Naive B cell (primary cell): Measurements from ENCODE around the gene UBALD2. TPM values are rescaled to one million over a fixed set of nuclear protein-coding genes. Genes with fewer than 3 reads are reported as not detected.

Source experiments
- ATAC-seq, 2 donors: fragments of 150-1000 bp; cut with Tn5 transposase; 2 replicates each; pipeline ENCODE4 v1.10.0; 2021; ENCODE audit warnings: low read depth in 2 of 2, mild to moderate bottlenecking in 2 of 2, moderate library complexity in 2 of 2
- DNase-seq: peaks from one replicate; pipeline ENCODE4 v3.0.0; 2022
- H3K27ac Mint-ChIP-seq, 6 donors: one replicate each; pipeline ENCODE4 v1.8.0; 2020 to 2022; ENCODE audit warnings: mild to moderate bottlenecking in 6 of 6, mixed read lengths in 6 of 6, moderate library complexity in 5 of 6, inconsistent platforms in 2 of 6
- H3K27me3 Mint-ChIP-seq, 3 donors: one replicate each; pipeline ENCODE4 v1.8.0; 2021 to 2022; ENCODE audit warnings: mixed read lengths in 3 of 3, mild to moderate bottlenecking in 1 of 3
- H3K36me3 Mint-ChIP-seq, 2 donors: one replicate each; pipeline ENCODE4 v1.8.0; 2020 to 2022; ENCODE audit warnings: mixed read lengths in 2 of 2, inconsistent platforms in 1 of 2, mild to moderate bottlenecking in 1 of 2
- H3K4me1 Mint-ChIP-seq, 3 donors: one replicate each; pipeline ENCODE4 v1.8.0; 2020 to 2022; ENCODE audit warnings: mixed read lengths in 3 of 3, inconsistent platforms in 1 of 3, mild to moderate bottlenecking in 1 of 3, moderate library complexity in 1 of 3
- H3K4me3 Mint-ChIP-seq, 8 donors: one replicate each; pipeline ENCODE4 v1.8.0; 2020 to 2022; ENCODE audit warnings: mild to moderate bottlenecking in 8 of 8, mixed read lengths in 8 of 8, moderate library complexity in 8 of 8, inconsistent platforms in 2 of 8
- H3K9me3 Mint-ChIP-seq, 7 donors: one replicate each; pipeline ENCODE4 v1.8.0; 2020 to 2022; ENCODE audit warnings: mixed read lengths in 7 of 7, mild to moderate bottlenecking in 5 of 7, inconsistent platforms in 2 of 7, moderate library complexity in 1 of 7
- polyA plus RNA-seq, 6 donors: library from polyadenylated mRNA; unstranded; fragments of 300-500 nt; fragmentation: Illumina TruSeq; gene quantifications; one replicate each; pipeline ENCODE4 v1.2.3, GENCODE V29; 2021; ENCODE audit warnings: low read depth in 6 of 6

Gene UBALD2
- polyA plus RNA-seq, 6 donors from 2014 or later: 2.5 to 6.2 (median 4.6) TPM

GRCh38 chr17:76271669-76272540 lies 6.8 kb downstream of the UBALD2 start:
- Mint-ChIP-seq H3K27ac (peak overlapping the region; percentile 98 to 100 (median 100)), H3K27me3 (no peaks in the 10 kb centered on the region), H3K4me3 (peak overlapping the region; percentile 80 to 91 (median 87)), H3K9me3 (no peaks in the 10 kb centered on the region), H3K4me1 (peaks cover 46 to 89% (median 78%) of the 10 kb centered on the region in 3 donors), H3K36me3 (no peaks in the 10 kb centered on the region)
- DNase-seq (peak; percentile 97), ATAC-seq (peak; percentile 64 to 67)

GRCh38 chr17:76272541-76273444 lies 7.6 kb downstream of the UBALD2 start:
- no peaks in the 10 kb centered on the region for H3K9me3 Mint-ChIP-seq
- ATAC-seq: peak; percentile 10 to 11
- H3K27me3 Mint-ChIP-seq: no peaks in the 10 kb centered on the region
- peak; percentile 75 for DNase-seq
- peaks cover 49 to 83% (median 74%) of the 10 kb centered on the region in 3 donors for H3K4me1 Mint-ChIP-seq
- H3K4me3 Mint-ChIP-seq: peak overlapping the region; percentile 80 to 91 (median 87)
- H3K36me3 Mint-ChIP-seq: no peaks in the 10 kb centered on the region
- peak overlapping the region; percentile 98 to 100 (median 100) for H3K27ac Mint-ChIP-seq

- no peaks in the 10 kb centered on the region for H3K9me3 Mint-ChIP-seq
- DNase-seq: no peak
- H3K4me1 Mint-ChIP-seq: peaks cover 43 to 76% (median 66%) of the 10 kb centered on the region in 3 donors
Measured at GRCh38 chr17:76273445-76274111, 8.4 kb downstream of the UBALD2 start.

GRCh38 chr17:76274112-76274956 lies 9.2 kb downstream of the UBALD2 start:
- Mint-ChIP-seq H3K4me1 (peaks cover 39 to 73% (median 58%) of the 10 kb centered on the region in 3 donors), H3K27ac (peak overlapping the region; percentile 88 to 100 (median 99)), H3K36me3 (no peaks in the 10 kb centered on the region), H3K27me3 (no peaks in the 10 kb centered on the region), H3K9me3 (no peaks in the 10 kb centered on the region), H3K4me3 (peak overlapping the region in 6 of 8 donors; percentile 30 to 80 (median 60))
- DNase-seq: no peak
- ATAC-seq: no peak

More at GRCh38 chr17:76273445-76274111, 8.4 kb downstream of the UBALD2 start:
- peak overlapping the region; percentile 98 to 100 (median 100) for H3K27ac Mint-ChIP-seq
- H3K4me3 Mint-ChIP-seq: peak overlapping the region in 7 of 8 donors; percentile 40 to 91 (median 86)
- H3K27me3 Mint-ChIP-seq: no peaks in the 10 kb centered on the region
- no peak for ATAC-seq
- H3K36me3 Mint-ChIP-seq: no peaks in the 10 kb centered on the region

GRCh38 chr17:76275382-76276068 lies 10.4 kb downstream of the UBALD2 start:
- Mint-ChIP-seq H3K4me3 (peak overlapping the region in 5 of 8 donors; percentile 8 to 83 (median 74)), H3K27ac (peak overlapping the region; percentile 98 to 100 (median 98)), H3K36me3 (no peaks in the 10 kb centered on the region), H3K27me3 (peaks cover 0 to 5% (median 0%) of the 10 kb centered on the region in 3 donors), H3K4me1 (peaks cover 35 to 71% (median 50%) of the 10 kb centered on the region in 3 donors), H3K9me3 (no peaks in the 10 kb centered on the region)
- peak; percentile 48 for DNase-seq
- ATAC-seq: no peak

GRCh38 chr17:76276069-76276431 lies 10.9 kb downstream of the UBALD2 start:
- H3K36me3 Mint-ChIP-seq: no peaks in the 10 kb centered on the region
- peaks cover 30 to 66% (median 45%) of the 10 kb centered on the region in 3 donors for H3K4me1 Mint-ChIP-seq
- peak; percentile 35 to 39 for ATAC-seq
- H3K4me3 Mint-ChIP-seq: peak overlapping the region in 7 of 8 donors; percentile 8 to 83 (median 57)
- peak; percentile 80 for DNase-seq
- no peaks in the 10 kb centered on the region for H3K9me3 Mint-ChIP-seq
- peak overlapping the region; percentile 98 to 100 (median 98) for H3K27ac Mint-ChIP-seq
- peaks cover 0 to 5% (median 0%) of the 10 kb centered on the region in 3 donors for H3K27me3 Mint-ChIP-seq

GRCh38 chr17:76276461-76277299 lies 11.5 kb downstream of the UBALD2 start:
- no peak for DNase-seq
- Mint-ChIP-seq H3K36me3 (no peaks in the 10 kb centered on the region), H3K4me1 (peaks cover 30 to 60% (median 40%) of the 10 kb centered on the region in 3 donors), H3K4me3 (peak overlapping the region in 6 of 8 donors; percentile 22 to 83 (median 34)), H3K27me3 (peaks cover 0 to 5% (median 0%) of the 10 kb centered on the region in 3 donors), H3K27ac (peak overlapping the region; percentile 98 to 100 (median 98)), H3K9me3 (no peaks in the 10 kb centered on the region)
- no peak for ATAC-seq

- Mint-ChIP-seq H3K4me1 (peaks cover 21 to 53% (median 40%) of the 10 kb centered on the region in 3 donors), H3K27ac (peak overlapping the region in 5 of 6 donors; percentile 43 to 99 (median 84)), H3K27me3 (peaks cover 0 to 5% (median 0%) of the 10 kb centered on the region in 3 donors), H3K9me3 (no peaks in the 10 kb centered on the region), H3K4me3 (peak overlapping the region in 1 of 8 donors; percentile 22), H3K36me3 (no peaks in the 10 kb centered on the region)
- DNase-seq: no peak
- ATAC-seq: no peak
Measured at GRCh38 chr17:76277300-76278267, 12.4 kb downstream of the UBALD2 start.

GRCh38 chr17:76278268-76278908 lies 13.2 kb downstream of the UBALD2 start:
- Mint-ChIP-seq H3K27me3 (peaks cover 0 to 5% (median 0%) of the 10 kb centered on the region in 3 donors), H3K27ac (peak overlapping the region in 4 of 6 donors; percentile 54 to 99 (median 84)), H3K4me3 (no peak overlapping the region), H3K4me1 (peaks cover 18 to 45% (median 32%) of the 10 kb centered on the region in 3 donors), H3K9me3 (no peaks in the 10 kb centered on the region), H3K36me3 (no peaks in the 10 kb centered on the region)
- DNase-seq: no peak
- no peak for ATAC-seq
